Common myeloid progenitor, CD34-positive (primary cell): Measurements from ENCODE around the gene LMO3.

ENCODE experiments used
- CTCF ChIA-PET: fragments of 350-600 bp; sonication (Branson Sonifier 250); formaldehyde crosslinking; loops from one replicate; lab custom pipeline; 2021; ENCODE audit warnings: antibody characterized with exemption; lab: Charles Lee
- POLR2A ChIA-PET: fragments of 350-600 bp; sonication (Branson Sonifier 250); formaldehyde crosslinking; loops from one replicate; lab custom pipeline; 2021; ENCODE audit warnings: antibody characterized with exemption; lab: Charles Lee
- DNase-seq, 3 donors: peaks; one replicate each; pipeline versions ENCODE4 v3.0.0 to v3.0.0-alpha.2; 2013
- H3K27ac ChIP-seq, 2 experiments: 1 replicate in 1 of 2; 2 replicates in 1 of 2; pipeline ENCODE4 v1.7.0; 2013; ENCODE audit warnings: inconsistent platforms in 2 of 2, low read length in 2 of 2, mild to moderate bottlenecking in 2 of 2, low read depth in 1 of 2, moderate library complexity in 1 of 2; ENCODE audit not compliant: severe bottlenecking in 2 of 2, insufficient read depth in 1 of 2, poor library complexity in 1 of 2
- H3K27me3 ChIP-seq, 5 experiments: replicated peaks in 2 of 5; 1 replicate in 3 of 5; 2 replicates in 2 of 5; pipeline versions ENCODE4 v1.6.1 to v1.7.0; 2013; ENCODE audit warnings: low read length in 4 of 5, mild to moderate bottlenecking in 2 of 5, moderate library complexity in 2 of 5, inconsistent platforms in 1 of 5; ENCODE audit not compliant: insufficient read depth in 5 of 5, control insufficient read depth in 4 of 5
- H3K36me3 ChIP-seq, 4 experiments: 1 replicate in 2 of 4; 2 replicates in 2 of 4; pipeline versions ENCODE4 v1.6.1 to v1.7.0; 2013; ENCODE audit warnings: low read length in 3 of 4, control low read depth in 1 of 4, mild to moderate bottlenecking in 1 of 4; ENCODE audit not compliant: control insufficient read depth in 4 of 4, insufficient read depth in 4 of 4
- H3K4me1 ChIP-seq, 4 experiments: 1 replicate in 3 of 4; 2 replicates in 1 of 4; pipeline versions ENCODE4 v1.6.1 to v1.7.1; 2013; ENCODE audit warnings: low read length in 3 of 4, mild to moderate bottlenecking in 3 of 4, control low read depth in 1 of 4, inconsistent platforms in 1 of 4, moderate library complexity in 1 of 4; ENCODE audit not compliant: control insufficient read depth in 4 of 4, insufficient read depth in 4 of 4; ENCODE audit errors: control extremely low read depth in 1 of 4
- H3K4me3 ChIP-seq, 7 experiments: 1 replicate in 4 of 7; 2 replicates in 3 of 7; pipeline versions ENCODE4 v1.5.1 to v1.7.0; 2013; ENCODE audit warnings: mild to moderate bottlenecking in 7 of 7, low read length in 6 of 7, moderate library complexity in 6 of 7, inconsistent platforms in 2 of 7, low read depth in 2 of 7, control low read depth in 1 of 7; ENCODE audit not compliant: insufficient read depth in 4 of 7, control insufficient read depth in 1 of 7; ENCODE audit errors: extremely low read depth in 1 of 7
- H3K9me3 ChIP-seq, 5 experiments: 1 replicate in 4 of 5; 2 replicates in 1 of 5; pipeline versions ENCODE4 v1.6.1 to v1.7.1; 2013; ENCODE audit warnings: low read length in 4 of 5, mild to moderate bottlenecking in 2 of 5, inconsistent platforms in 1 of 5, low read depth in 1 of 5, moderate library complexity in 1 of 5; ENCODE audit not compliant: control insufficient read depth in 4 of 5, insufficient read depth in 2 of 5; ENCODE audit errors: control extremely low read depth in 1 of 5
- WGBS: methylation state at CpG from one replicate; pipeline ENCODE4 v1.1.5; 2013; ENCODE audit not compliant: insufficient coverage; 5-methylcytosine and 5-hydroxymethylcytosine counted together

The LMO3 gene

DNA sequence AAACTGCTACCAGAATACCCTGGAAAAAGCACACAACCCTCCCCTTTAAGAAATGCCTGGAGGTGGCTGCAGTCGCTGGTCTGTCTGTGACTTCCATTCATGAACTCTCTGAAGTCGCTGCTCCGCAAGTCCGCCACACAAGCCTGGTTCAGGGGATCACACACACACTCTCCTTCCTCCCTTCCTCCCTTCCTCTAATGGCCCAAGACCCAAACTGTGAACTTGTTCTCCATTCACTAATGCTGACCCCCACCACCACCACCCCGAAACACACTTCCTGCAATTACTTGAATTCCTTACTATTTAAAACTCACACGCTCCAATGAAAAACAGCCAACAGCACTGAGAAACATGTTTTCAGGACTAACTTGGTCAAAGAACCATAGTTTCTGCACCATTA is 1.0 kb upstream of the LMO3 start:
- Histone ChIP-seq H3K4me3 (peak overlapping the region in 1 of 7 experiments; percentile 68), H3K4me1 (peaks cover 0 to 16% (median 5%) of the 10 kb centered on the region in 4 experiments), H3K36me3 (no peaks in the 10 kb centered on the region), H3K9me3 (no peaks in the 10 kb centered on the region), H3K27me3 (peaks cover 9 to 86% (median 51%) of the 10 kb centered on the region in 5 experiments), H3K27ac (no peak overlapping the region)
- WGBS, result 11% methylated on average over 5 of the region's 6 CpGs
- peak in 1 of 3 donors; percentile 5 for DNase-seq
- ChIA-PET POLR2A (no interaction called here), CTCF (no interaction called here)

- WGBS, result 1% methylated on average over 24 of the region's 26 CpGs
- H3K4me3 ChIP-seq, result peak overlapping the region in 5 of 7 experiments; percentile 41 to 71 (median 50)
- ChIA-PET POLR2A (no interaction called here), CTCF (no interaction called here)
- peak; percentile 5 to 51 (median 39) for DNase-seq
- H3K4me1 ChIP-seq, result peaks cover 0 to 16% (median 5%) of the 10 kb centered on the region in 4 experiments
- no peaks in the 10 kb centered on the region for H3K36me3 ChIP-seq
- H3K27me3 ChIP-seq, result peaks cover 9 to 87% (median 50%) of the 10 kb centered on the region in 5 experiments
- no peaks in the 10 kb centered on the region for H3K9me3 ChIP-seq
- H3K27ac ChIP-seq, result no peak overlapping the region
Observed at GRCh38 chr12:16606201-16606849, 363 bp upstream of the LMO3 start.

- ChIA-PET CTCF (interaction anchor here (1.5 kb wide), 1 partner anchor 10 kb away, joined by 3 read pairs; no protein-coding TSS in a partner anchor), POLR2A (no interaction called here)
- WGBS, result 0% methylated on average over 6 of the region's 23 CpGs
- peaks cover 9 to 81% (median 47%) of the 10 kb centered on the region in 5 experiments for H3K27me3 ChIP-seq
- H3K9me3 ChIP-seq, result no peaks in the 10 kb centered on the region
- no peaks in the 10 kb centered on the region for H3K36me3 ChIP-seq
- peaks cover 0 to 16% (median 5%) of the 10 kb centered on the region in 4 experiments for H3K4me1 ChIP-seq
- DNase-seq, result peak; percentile 3 to 69 (median 56)
- H3K4me3 ChIP-seq, result peak overlapping the region in 5 of 7 experiments; percentile 15 to 71 (median 49)
- H3K27ac ChIP-seq, result no peak overlapping the region
Observed at GRCh38 chr12:16605642-16606116, 283 bp downstream of the LMO3 start.

DNA sequence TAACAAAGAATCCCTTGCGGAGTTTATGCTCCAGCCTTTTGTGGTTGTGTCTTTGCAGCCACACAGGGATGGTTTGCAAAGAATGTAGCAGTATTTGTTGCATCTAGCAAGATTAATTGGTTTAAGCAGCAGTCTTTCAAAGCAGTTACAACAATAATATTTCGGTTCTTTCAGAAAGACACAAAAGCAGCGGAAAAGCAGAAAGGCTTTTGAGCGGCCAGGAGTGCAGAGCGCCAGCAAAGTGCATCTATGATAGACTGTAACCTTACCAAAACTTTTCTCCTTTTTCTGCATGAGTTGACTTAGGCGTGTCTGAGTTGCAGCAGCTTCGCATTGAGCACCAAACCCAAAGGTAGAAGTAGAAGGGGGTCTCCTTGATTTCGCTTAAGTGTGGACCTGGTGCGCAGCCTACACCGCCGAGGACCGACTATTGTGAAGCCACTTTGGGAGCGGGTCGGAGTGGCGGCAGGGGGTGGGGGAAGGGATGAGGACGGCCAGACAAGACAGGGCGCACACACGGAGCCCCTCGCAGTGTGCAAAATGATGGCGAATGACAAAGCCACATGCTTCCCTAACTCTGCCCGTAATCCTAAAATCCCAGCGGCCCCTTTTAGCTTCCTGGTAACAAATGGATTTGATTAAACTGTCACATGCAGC is 1.2 kb downstream of the LMO3 start:
- CTCF ChIA-PET, result interaction anchor here (1.5 kb wide), 1 partner anchor 9 kb away, joined by 3 read pairs; no protein-coding TSS in a partner anchor
- Histone ChIP-seq H3K27ac (no peak overlapping the region), H3K27me3 (peaks cover 5 to 76% (median 43%) of the 10 kb centered on the region in 5 experiments), H3K36me3 (no peaks in the 10 kb centered on the region), H3K4me1 (peaks cover 0 to 16% (median 5%) of the 10 kb centered on the region in 4 experiments), H3K4me3 (no peak overlapping the region), H3K9me3 (no peaks in the 10 kb centered on the region)
- peak in 1 of 3 donors; percentile 1 for DNase-seq
- POLR2A ChIA-PET, result no interaction called here
- 6% methylated on average over 13 of the region's 22 CpGs for WGBS

DNA sequence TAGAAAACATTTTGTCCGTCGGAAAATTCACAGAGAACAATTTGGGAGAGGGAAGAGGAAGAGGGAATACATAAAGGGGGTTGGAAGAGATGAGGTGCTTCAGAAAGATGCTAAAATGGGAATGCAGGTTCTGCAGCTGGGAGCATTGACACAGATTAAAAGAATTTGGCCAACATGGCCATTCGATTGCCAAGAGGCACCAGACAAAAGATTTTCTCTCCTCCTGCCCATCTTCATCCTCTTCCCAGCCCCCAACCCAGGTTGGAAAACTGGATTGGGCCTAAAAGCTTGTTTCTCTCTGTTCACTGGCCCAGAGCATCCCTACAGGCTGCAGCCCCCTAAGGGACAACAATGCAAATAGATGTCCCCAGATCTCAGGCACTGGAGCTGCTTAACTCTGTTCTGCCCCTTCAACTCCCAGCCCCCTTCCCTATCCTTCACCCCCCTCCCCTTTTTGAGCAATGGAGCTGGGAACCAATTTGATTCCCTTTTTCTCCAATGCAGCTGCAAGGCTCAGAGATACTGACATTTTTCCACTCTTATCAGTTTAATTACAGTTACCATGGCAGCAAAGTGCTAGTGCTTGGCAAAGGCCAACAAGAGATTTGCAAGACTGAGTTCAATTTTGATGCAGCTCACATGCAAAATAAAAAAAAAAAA is 1.9 kb downstream of the LMO3 start:
- CTCF ChIA-PET, result interaction anchor here (0.9 kb wide), 1 partner anchor 15 kb away, joined by 3 read pairs; no protein-coding TSS in a partner anchor
- no peak overlapping the region for H3K27ac ChIP-seq
- H3K36me3 ChIP-seq, result no peaks in the 10 kb centered on the region
- DNase-seq, result no peak
- no peaks in the 10 kb centered on the region for H3K9me3 ChIP-seq
- H3K27me3 ChIP-seq, result peaks cover 5 to 69% (median 39%) of the 10 kb centered on the region in 5 experiments
- H3K4me1 ChIP-seq, result peaks cover 0 to 16% (median 5%) of the 10 kb centered on the region in 4 experiments
- POLR2A ChIA-PET, result no interaction called here
- H3K4me3 ChIP-seq, result no peak overlapping the region
- WGBS, result 100% methylated on average over 1 of the region's 3 CpGs

- H3K4me3 ChIP-seq, result no peak overlapping the region
- no peak overlapping the region for H3K27ac ChIP-seq
- no peak for DNase-seq
- POLR2A ChIA-PET, result no interaction called here
- 100% methylated on average over 3 of the region's 5 CpGs for WGBS
- no peaks in the 10 kb centered on the region for H3K36me3 ChIP-seq
- peaks cover 0 to 16% (median 5%) of the 10 kb centered on the region in 4 experiments for H3K4me1 ChIP-seq
- H3K9me3 ChIP-seq, result no peaks in the 10 kb centered on the region
- H3K27me3 ChIP-seq, result peaks cover 2 to 63% (median 36%) of the 10 kb centered on the region in 5 experiments
- CTCF ChIA-PET, result interaction anchor here (0.9 kb wide), 1 partner anchor 15 kb away, joined by 3 read pairs; no protein-coding TSS in a partner anchor
Observed at GRCh38 chr12:16603260-16603915, 2.6 kb downstream of the LMO3 start.
